Upper lobe of right lung (tissue), 1 donor: ENCODE results near the gene CSTPP1. TPM values are rescaled to one million over a fixed set of nuclear protein-coding genes. Genes with fewer than 3 reads are reported as not detected.
"Not testable (repeated sequence)": the region's sequence is repeated elsewhere in the genome, so short reads cannot be mapped to it uniquely, and the experiment has no call there.

Source experiments
- ATAC-seq: fragments of 200-7000 bp; cut with Tn5 transposase; one replicate; pipeline ENCODE4 v1.9.1; 2020; ENCODE audit warnings: mild to moderate bottlenecking, moderate library complexity
- DNase-seq: peaks from one replicate; pipeline ENCODE4 v3.0.0-alpha.2; 2020
- H3K27ac ChIP-seq: fragments of 200-600 bp; one replicate; pipeline ENCODE4 v1.8.0; 2022
- H3K27me3 ChIP-seq: fragments of 200-600 bp; one replicate; pipeline ENCODE4 v1.8.0; 2022; ENCODE audit warnings: mild to moderate bottlenecking
- H3K36me3 ChIP-seq: fragments of 200-600 bp; one replicate; pipeline ENCODE4 v1.8.0; 2022
- H3K4me1 ChIP-seq: fragments of 200-600 bp; one replicate; pipeline ENCODE4 v1.8.0; 2022
- H3K4me3 ChIP-seq: fragments of 200-600 bp; one replicate; pipeline ENCODE4 v1.8.0; 2022; ENCODE audit warnings: mild to moderate bottlenecking
- H3K9me3 ChIP-seq: fragments of 200-600 bp; one replicate; pipeline ENCODE4 v1.8.0; 2022
- CTCF ChIP-seq: fragments of 200-600 bp; IDR thresholded peaks from one replicate; pipeline ENCODE4 v1.8.0; 2022; ENCODE audit warnings: antibody characterized with exemption
- intact Hi-C: fragments of 100-400 bp; cut with DNase I; formaldehyde crosslinking; loops from one replicate; pipeline ENCODE4 v1.11.0; 2022
- total RNA-seq: library from RNA; stranded (reverse); fragmentation: NEBNext Ultra II Directional; extraction: Animal tissue kit (Norgen Biotek cat#: 25700); gene quantifications from one replicate; pipeline ENCODE4 v1.2.1, GENCODE V29; 2021
- donor health status: DM: no; HTN: yes; CAD: no; lungs with severe emphysema.

CSTPP1 gene
- total RNA-seq, 1 donor from 2014 or later = 26.2 TPM

GRCh38 chr11:47083913-47084312 lies 147.4 kb downstream of the CSTPP1 start:
- no peaks in the 10 kb centered on the region for H3K9me3 ChIP-seq
- no peak overlapping the region for H3K27ac ChIP-seq
- H3K4me3 ChIP-seq = no peak overlapping the region
- DNase-seq (no peak), ATAC-seq (no peak)
- no peaks in the 10 kb centered on the region for H3K4me1 ChIP-seq
- intact Hi-C loops = no loop called here
- H3K27me3 ChIP-seq = no peaks in the 10 kb centered on the region
- no peaks in the 10 kb centered on the region for H3K36me3 ChIP-seq
- no peak for TF ChIP-seq CTCF

- Histone ChIP-seq H3K27me3 (no peaks in the 10 kb centered on the region), H3K27ac (no peak overlapping the region), H3K9me3 (no peaks in the 10 kb centered on the region), H3K4me1 (no peaks in the 10 kb centered on the region), H3K4me3 (no peak overlapping the region), H3K36me3 (no peaks in the 10 kb centered on the region)
- DNase-seq = no peak
- TF ChIP-seq CTCF = no peak
- peak; percentile 46 for ATAC-seq
- intact Hi-C loops = no loop called here
Observed at GRCh38 chr11:47087801-47088200, 151.2 kb downstream of the CSTPP1 start.

GRCh38 chr11:47093541-47093940 lies 157.0 kb downstream of the CSTPP1 start:
- H3K4me3 ChIP-seq = no peak overlapping the region
- intact Hi-C loops = no loop called here
- peaks cover 9% of the 10 kb centered on the region for H3K4me1 ChIP-seq
- no peak for TF ChIP-seq CTCF
- no peaks in the 10 kb centered on the region for H3K9me3 ChIP-seq
- no peaks in the 10 kb centered on the region for H3K27me3 ChIP-seq
- H3K27ac ChIP-seq = no peak overlapping the region
- no peak for ATAC-seq
- no peaks in the 10 kb centered on the region for H3K36me3 ChIP-seq
- DNase-seq = no peak

GRCh38 chr11:47096871-47097270 lies 160.3 kb downstream of the CSTPP1 start:
- DNase-seq, H3K9me3 ChIP-seq, H3K4me3 ChIP-seq, intact Hi-C loops, H3K36me3 ChIP-seq, H3K27me3 ChIP-seq, ATAC-seq, H3K27ac ChIP-seq: not testable (repeated sequence)
- peaks cover 13% of the 10 kb centered on the region for H3K4me1 ChIP-seq

- H3K4me1 ChIP-seq = peaks cover 13% of the 10 kb centered on the region
- H3K36me3 ChIP-seq, H3K27me3 ChIP-seq, H3K4me3 ChIP-seq, H3K27ac ChIP-seq, ATAC-seq, DNase-seq, H3K9me3 ChIP-seq, intact Hi-C loops: not testable (repeated sequence)
Observed at GRCh38 chr11:47098223-47098622, 161.7 kb downstream of the CSTPP1 start.

GRCh38 chr11:47099214-47099917 lies 162.8 kb downstream of the CSTPP1 start:
- DNase-seq = no peak
- H3K4me1 ChIP-seq = peaks cover 17% of the 10 kb centered on the region
- TF ChIP-seq CTCF = no peak
- intact Hi-C loops = no loop called here
- H3K36me3 ChIP-seq = no peaks in the 10 kb centered on the region
- ATAC-seq = no peak
- no peaks in the 10 kb centered on the region for H3K9me3 ChIP-seq
- no peaks in the 10 kb centered on the region for H3K27me3 ChIP-seq
- H3K4me3 ChIP-seq = no peak overlapping the region
- no peak overlapping the region for H3K27ac ChIP-seq

GRCh38 chr11:47099918-47100315 lies 163.4 kb downstream of the CSTPP1 start:
- no peaks in the 10 kb centered on the region for H3K27me3 ChIP-seq
- H3K9me3 ChIP-seq = no peaks in the 10 kb centered on the region
- ATAC-seq (no peak), DNase-seq (no peak)
- TF ChIP-seq CTCF = no peak
- intact Hi-C loops = no loop called here
- peaks cover 16% of the 10 kb centered on the region for H3K4me1 ChIP-seq
- no peak overlapping the region for H3K4me3 ChIP-seq
- no peak overlapping the region for H3K27ac ChIP-seq
- H3K36me3 ChIP-seq = no peaks in the 10 kb centered on the region
